Body of pancreas (tissue), 4 donors: ENCODE data around the gene SLC25A34. TPM values are rescaled to one million over a fixed set of nuclear protein-coding genes. Genes with fewer than 3 reads are reported as not detected.

Source experiments
- ATAC-seq: fragments of 150-250 bp; one replicate; pipeline ENCODE4 v1.9.1; 2016
- DNase-seq, 4 donors: peaks; one replicate each; pipeline ENCODE4 v3.0.0-alpha.2; 2019
- H3K27ac ChIP-seq, 4 donors: fragments of 200-600 bp; sonication (generic); 1 replicate in 3 of 4; 2 replicates in 1 of 4; pipeline versions ENCODE4 v1.5.1 to v1.6.1; 2016 to 2019; ENCODE audit warnings: mild to moderate bottlenecking in 1 of 4, mixed read lengths in 1 of 4, moderate library complexity in 1 of 4
- H3K27me3 ChIP-seq, 2 donors: fragments of 200-600 bp; sonication (generic); one replicate each; pipeline ENCODE4 v1.6.0; 2016; ENCODE audit warnings: mild to moderate bottlenecking in 1 of 2
- H3K36me3 ChIP-seq, 2 donors: fragments of 200-600 bp; sonication (generic); replicated peaks in 1 of 2; 2 replicates each; pipeline ENCODE4 v1.5.1; 2016; ENCODE audit warnings: low read depth in 2 of 2; ENCODE audit not compliant: insufficient read depth in 1 of 2
- H3K4me1 ChIP-seq: fragments of 200-600 bp; sonication (generic); one replicate; pipeline ENCODE4 v1.6.0; 2016
- H3K4me3 ChIP-seq, 2 donors: fragments of 200-600 bp; sonication (generic); 1 replicate in 1 of 2; 2 replicates in 1 of 2; pipeline ENCODE4 v1.5.1; 2016 to 2019
- H3K9me3 ChIP-seq, 3 donors: fragments of 200-600 bp; sonication (generic); 1 replicate in 2 of 3; 2 replicates in 1 of 3; pipeline ENCODE4 v1.5.1; 2016
- CTCF ChIP-seq, 7 experiments: fragments of 450-650 bp in 4 of 7; fragments of 200-600 bp in 3 of 7; sonication (generic) in 3 of 7; IDR thresholded peaks; one replicate each; pipeline ENCODE4 v1.5.1; 2016 to 2019; ENCODE audit warnings: antibody characterized with exemption in 7 of 7
- POLR2A ChIP-seq, 3 donors: fragments of 450-650 bp; IDR thresholded peaks; one replicate each; pipeline ENCODE4 v1.6.1; 2016; ENCODE audit warnings: antibody characterized with exemption in 3 of 3, mild to moderate bottlenecking in 2 of 3
- WGBS, 2 donors: methylation state at CpG; one replicate each; pipeline ENCODE4 v1.1.5; 2017; 5-methylcytosine and 5-hydroxymethylcytosine counted together
- intact Hi-C: fragments of 100-400 bp; cut with DNase I; formaldehyde crosslinking; loops from one replicate; pipeline ENCODE4 v1.15.1; 2023
- total RNA-seq, 2 donors: library from RNA; depleted of rRNA; stranded (reverse); fragments of >200 nt; gene quantifications; one replicate each; pipeline ENCODE4 v1.1.0, GENCODE V29; 2016

The SLC25A34 gene
- total RNA-seq, 2 donors from 2014 or later = 5.7 to 6.9 TPM

DNA sequence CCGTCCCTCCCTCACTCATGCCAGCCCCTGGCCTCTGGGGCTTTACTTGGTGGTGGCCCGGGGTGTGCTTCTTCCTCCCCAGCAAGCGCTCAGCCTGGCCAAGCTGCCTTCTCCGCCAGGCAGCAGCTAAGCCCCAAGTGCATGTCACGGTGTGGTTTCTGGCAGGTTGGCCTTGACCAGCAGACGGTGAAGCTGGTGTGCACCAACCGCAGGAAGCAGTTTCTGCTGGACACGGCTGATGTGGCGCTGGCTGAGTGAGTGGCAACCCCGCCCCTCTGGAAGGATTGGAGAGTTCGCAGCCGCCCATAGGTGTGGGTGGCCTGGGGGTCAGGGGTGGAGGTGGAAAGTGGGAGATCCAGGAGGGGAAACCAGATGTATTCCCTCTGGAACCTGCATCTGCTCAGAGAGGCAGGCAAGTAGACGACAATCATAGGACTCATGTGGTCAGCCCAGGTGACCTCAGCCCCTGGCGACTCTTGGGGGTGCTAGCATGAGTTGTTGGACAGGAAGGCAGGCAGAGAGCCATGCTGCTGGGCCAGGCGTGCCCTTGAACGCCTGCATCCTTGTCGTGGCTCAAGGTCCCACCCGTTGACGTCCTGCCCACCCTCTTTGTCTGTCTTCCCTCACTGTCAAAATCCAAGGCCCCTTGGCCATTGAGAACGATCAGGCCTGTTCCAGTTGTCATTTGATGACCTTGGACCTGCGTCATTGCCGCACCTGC, 7.0 kb upstream of the SLC25A34 start:
- Histone ChIP-seq H3K4me1 (peaks cover 1% of the 10 kb centered on the region), H3K27ac (no peak overlapping the region), H3K9me3 (no peaks in the 10 kb centered on the region), H3K27me3 (no peaks in the 10 kb centered on the region), H3K36me3 (peaks cover 16 to 46% of the 10 kb centered on the region in 2 donors), H3K4me3 (no peak overlapping the region)
- TF ChIP-seq POLR2A (IDR thresholded peaks at IDR 0.05) = no peak
- intact Hi-C loops = no loop called here
- WGBS, 2 donors = 72 to 85% methylated on average over 16 to 22 of the region's 22 CpGs
- DNase-seq (peak in 3 of 4 donors; percentile 33 to 71 (median 57)), ATAC-seq (no peak)

GRCh38 chr1:15730423-15730822, 5.6 kb upstream of the SLC25A34 start:
- Histone ChIP-seq H3K36me3 (peaks cover 16 to 46% of the 10 kb centered on the region in 2 donors), H3K27ac (no peak overlapping the region), H3K4me1 (peaks cover 14% of the 10 kb centered on the region), H3K27me3 (no peaks in the 10 kb centered on the region), H3K9me3 (no peaks in the 10 kb centered on the region), H3K4me3 (no peak overlapping the region)
- ATAC-seq (no peak), DNase-seq (no peak)
- WGBS, 2 donors = 93 to 97% methylated on average over 10 to 16 of the region's 16 CpGs
- intact Hi-C loops = no loop called here
- no peak for TF ChIP-seq POLR2A (IDR thresholded peaks at IDR 0.05)
- TF ChIP-seq CTCF (IDR thresholded peaks at IDR 0.05) = no peak

DNA sequence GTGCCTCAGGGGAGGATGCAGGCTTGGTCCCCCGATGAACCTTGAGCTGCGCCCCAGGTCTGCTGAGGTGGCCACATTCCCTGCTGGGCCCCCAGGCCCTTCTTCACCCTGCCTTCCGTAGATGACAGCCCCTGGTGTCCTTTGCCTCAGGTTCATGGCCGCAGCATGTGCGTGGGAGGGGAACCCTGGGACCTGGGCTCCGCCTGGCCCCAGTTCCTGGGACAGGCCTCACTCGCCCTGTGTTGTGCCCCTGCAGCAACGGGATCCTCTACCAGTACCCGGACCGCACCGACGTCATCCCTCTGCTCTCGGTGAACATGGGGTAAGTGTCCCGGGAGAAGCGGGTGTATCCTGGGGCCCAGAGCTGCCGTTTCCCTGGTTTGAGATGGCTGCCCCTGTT, 5.1 kb upstream of the SLC25A34 start:
- intact Hi-C loops = no loop called here
- DNase-seq (no peak), ATAC-seq (no peak)
- H3K9me3 ChIP-seq = no peaks in the 10 kb centered on the region
- WGBS, 2 donors = 94 to 97% methylated on average over 7 to 16 of the region's 16 CpGs
- H3K4me1 ChIP-seq = peaks cover 19% of the 10 kb centered on the region
- H3K27me3 ChIP-seq = no peaks in the 10 kb centered on the region
- H3K36me3 ChIP-seq = peaks cover 16 to 45% of the 10 kb centered on the region in 2 donors
- TF ChIP-seq POLR2A (IDR thresholded peaks at IDR 0.05) (no peak), CTCF (IDR thresholded peaks at IDR 0.05) (no peak)
- H3K4me3 ChIP-seq = no peak overlapping the region
- H3K27ac ChIP-seq = no peak overlapping the region

DNA sequence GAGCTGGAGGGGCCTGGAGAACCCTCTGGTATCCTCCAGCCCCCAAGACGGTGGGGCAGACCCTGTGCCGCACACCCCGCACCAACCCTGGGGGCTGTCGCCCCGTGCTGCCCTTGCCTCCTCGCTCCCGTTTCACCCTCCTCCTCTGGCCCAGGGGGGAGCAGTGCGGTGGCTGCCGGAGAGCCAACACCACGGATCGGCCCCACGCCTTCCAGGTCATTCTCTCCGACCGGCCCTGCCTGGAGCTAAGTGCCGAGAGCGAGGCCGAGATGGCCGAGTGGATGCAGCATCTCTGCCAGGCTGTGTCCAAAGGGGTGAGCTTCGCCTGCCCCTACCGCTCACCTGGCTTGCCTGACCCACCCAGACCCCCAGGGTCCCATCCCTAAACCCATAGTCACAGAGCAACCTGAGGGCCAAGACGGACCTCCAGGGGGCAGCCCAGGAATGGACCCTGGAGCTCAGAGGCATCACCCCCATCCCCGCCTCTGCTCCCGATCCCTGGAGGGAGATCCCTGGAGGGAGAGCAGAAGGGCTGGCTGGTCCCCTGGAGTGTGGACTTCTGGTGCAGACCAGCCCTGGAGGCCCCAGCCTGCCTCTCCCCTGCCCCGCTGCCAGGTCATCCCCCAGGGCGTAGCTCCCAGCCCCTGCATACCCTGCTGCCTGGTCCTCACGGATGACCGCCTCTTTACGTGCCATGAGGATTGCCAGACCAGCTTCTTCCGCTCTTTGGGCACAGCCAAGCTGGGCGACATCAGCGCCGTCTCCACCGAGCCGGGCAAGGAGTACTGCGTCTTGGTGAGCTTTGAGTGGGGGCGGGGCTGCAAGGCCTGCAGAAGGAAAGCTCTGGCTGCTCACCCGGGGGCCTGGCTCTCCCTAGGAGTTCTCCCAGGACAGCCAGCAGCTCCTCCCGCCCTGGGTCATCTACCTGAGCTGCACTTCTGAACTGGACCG, 4.0 kb upstream of the SLC25A34 start:
- Histone ChIP-seq H3K27me3 (no peaks in the 10 kb centered on the region), H3K4me1 (peaks cover 30% of the 10 kb centered on the region), H3K27ac (no peak overlapping the region), H3K36me3 (peaks cover 15 to 35% of the 10 kb centered on the region in 2 donors), H3K4me3 (no peak overlapping the region), H3K9me3 (no peaks in the 10 kb centered on the region)
- intact Hi-C loops = no loop called here
- 95% methylated on average over 25 to 39 of the region's 39 CpGs for WGBS, 2 donors
- no peak for ATAC-seq
- DNase-seq = no peak
- TF ChIP-seq CTCF (IDR thresholded peaks at IDR 0.05) = no peak
- TF ChIP-seq POLR2A (IDR thresholded peaks at IDR 0.05) = no peak

DNA sequence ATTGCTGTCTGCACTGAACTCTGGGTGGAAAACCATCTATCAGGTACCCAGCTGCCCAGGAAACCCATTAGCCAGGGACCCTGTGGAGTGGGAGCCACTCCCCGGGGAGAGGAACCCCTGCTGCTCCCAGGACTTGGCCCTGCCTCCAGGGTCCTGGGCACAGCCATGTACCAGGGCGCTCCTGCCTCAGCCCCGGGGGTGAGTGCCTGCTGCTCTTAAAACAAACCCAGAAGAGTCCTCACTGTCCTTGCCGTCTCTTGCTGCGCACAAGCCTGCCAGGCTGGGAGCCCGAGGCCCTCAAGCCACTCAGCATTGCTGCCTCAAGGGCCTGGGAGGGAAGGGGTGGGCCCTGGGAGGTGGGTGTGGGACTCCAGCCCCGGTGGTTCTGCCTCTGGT, 3.4 kb upstream of the SLC25A34 start:
- intact Hi-C loops = no loop called here
- TF ChIP-seq POLR2A (IDR thresholded peaks at IDR 0.05) (no peak), CTCF (IDR thresholded peaks at IDR 0.05) (no peak)
- H3K36me3 ChIP-seq = peaks cover 9 to 29% of the 10 kb centered on the region in 2 donors

More for the DNA sequence above, 3.4 kb upstream of the SLC25A34 start:
- ATAC-seq (no peak), DNase-seq (no peak)
- H3K4me1 ChIP-seq = peaks cover 37% of the 10 kb centered on the region
- H3K27me3 ChIP-seq = no peaks in the 10 kb centered on the region
- no peak overlapping the region for H3K4me3 ChIP-seq
- no peaks in the 10 kb centered on the region for H3K9me3 ChIP-seq
- 92% methylated on average over 6 of the region's 7 CpGs; no CpG with 5 or more reads in 1 of the 2 donors for whole genome bisulfite sequencing, 2 donors
- H3K27ac ChIP-seq = no peak overlapping the region
